ENCODE results near the gene S100A8. TPM values are rescaled to one million over a fixed set of nuclear protein-coding genes. Genes with fewer than 3 reads are reported as not detected.

S100A8 gene
- total RNA-seq, 3 donors from 2014 or later = 3.4 to 90.6 (median 22.4) TPM

DNA sequence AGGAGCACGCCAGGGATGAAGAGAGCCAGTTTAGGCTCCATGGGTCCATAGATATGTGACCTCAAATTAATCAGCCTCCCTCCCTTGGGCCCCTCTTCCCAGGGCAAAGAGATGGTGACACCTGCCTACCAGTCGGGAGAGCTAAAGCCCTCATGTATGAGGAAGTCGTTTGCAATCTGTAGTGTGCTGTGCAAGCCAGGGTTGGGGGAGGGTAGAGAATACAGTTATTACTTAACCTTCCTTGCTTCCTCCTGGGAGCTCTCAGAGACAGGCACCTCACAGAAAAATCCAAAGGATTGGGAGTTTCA lies 46.2 kb downstream of the S100A8 start:
- H3K4me3 ChIP-seq = no peak overlapping the region
- H3K36me3 ChIP-seq (ENCODE audit: low read depth) = no peaks in the 10 kb centered on the region
- intact Hi-C loops (cut with DNase I, micrococcal nuclease) = no loop called here
- TF ChIP-seq, protein P1, sequence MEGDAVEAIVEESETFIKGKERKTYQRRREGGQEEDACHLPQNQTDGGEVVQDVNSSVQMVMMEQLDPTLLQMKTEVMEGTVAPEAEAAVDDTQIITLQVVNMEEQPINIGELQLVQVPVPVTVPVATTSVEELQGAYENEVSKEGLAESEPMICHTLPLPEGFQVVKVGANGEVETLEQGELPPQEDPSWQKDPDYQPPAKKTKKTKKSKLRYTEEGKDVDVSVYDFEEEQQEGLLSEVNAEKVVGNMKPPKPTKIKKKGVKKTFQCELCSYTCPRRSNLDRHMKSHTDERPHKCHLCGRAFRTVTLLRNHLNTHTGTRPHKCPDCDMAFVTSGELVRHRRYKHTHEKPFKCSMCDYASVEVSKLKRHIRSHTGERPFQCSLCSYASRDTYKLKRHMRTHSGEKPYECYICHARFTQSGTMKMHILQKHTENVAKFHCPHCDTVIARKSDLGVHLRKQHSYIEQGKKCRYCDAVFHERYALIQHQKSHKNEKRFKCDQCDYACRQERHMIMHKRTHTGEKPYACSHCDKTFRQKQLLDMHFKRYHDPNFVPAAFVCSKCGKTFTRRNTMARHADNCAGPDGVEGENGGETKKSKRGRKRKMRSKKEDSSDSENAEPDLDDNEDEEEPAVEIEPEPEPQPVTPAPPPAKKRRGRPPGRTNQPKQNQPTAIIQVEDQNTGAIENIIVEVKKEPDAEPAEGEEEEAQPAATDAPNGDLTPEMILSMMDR (IDR thresholded peaks at IDR 0.05) = no peak
- no peaks in the 10 kb centered on the region for H3K4me1 ChIP-seq (ENCODE audit: low read depth)
- peak; percentile 73 for ATAC-seq
- no peak for DNase-seq
- H3K9me3 ChIP-seq = no peaks in the 10 kb centered on the region

DNA sequence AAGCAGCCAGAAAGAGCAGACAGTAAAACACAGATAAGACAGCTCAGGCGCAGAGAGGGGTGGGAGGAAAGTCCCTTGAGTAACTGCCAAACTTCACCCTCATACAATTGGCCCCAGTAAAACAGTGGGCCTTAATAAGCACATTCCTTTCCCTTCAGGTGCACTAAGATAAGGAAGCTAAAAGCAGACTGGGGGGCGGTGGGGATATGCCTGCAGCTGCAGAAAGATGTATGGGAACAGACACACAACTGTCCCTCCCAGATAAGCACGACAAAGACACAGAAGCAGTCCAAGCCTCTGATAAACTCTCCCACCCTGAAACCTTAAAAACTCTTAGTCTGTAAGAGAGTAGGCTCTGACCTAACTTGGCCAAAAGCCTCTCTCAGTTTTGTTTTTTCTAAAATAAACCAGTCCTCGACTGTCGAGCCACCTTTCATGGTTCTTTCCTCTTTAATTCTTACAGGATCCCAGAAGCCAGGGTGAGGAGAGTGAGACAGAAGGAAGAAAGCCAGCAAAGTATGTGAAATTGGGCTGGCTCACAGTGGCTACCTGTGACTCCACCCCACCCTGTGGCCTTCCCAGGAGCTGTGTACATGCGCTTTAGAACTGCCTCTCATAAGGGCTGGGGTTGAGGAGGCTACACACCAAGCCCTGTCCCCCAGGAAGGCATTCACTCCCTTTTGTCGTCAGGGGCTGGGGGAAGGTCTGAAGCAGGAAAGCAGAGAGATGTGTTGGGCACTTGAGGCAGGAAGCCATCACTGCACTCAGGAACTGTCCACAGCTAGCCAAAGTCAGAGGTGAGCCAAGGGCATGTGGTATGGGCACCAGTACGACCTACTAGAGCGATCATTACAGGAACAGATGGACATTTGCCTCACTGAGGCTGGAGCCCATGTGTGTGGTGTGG lies 46.8 kb downstream of the S100A8 start:
- TF ChIP-seq, protein P1 (IDR thresholded peaks at IDR 0.05) = no peak
- no peaks in the 10 kb centered on the region for H3K4me1 ChIP-seq (ENCODE audit: low read depth)
- intact Hi-C loops (cut with DNase I, micrococcal nuclease) = no loop called here
- DNase-seq (no peak), ATAC-seq (peak; percentile 23)
- H3K4me3 ChIP-seq = no peak overlapping the region
- H3K9me3 ChIP-seq = no peaks in the 10 kb centered on the region
- no peaks in the 10 kb centered on the region for H3K36me3 ChIP-seq (ENCODE audit: low read depth)

- intact Hi-C loops (cut with DNase I, micrococcal nuclease) = no loop called here
- ATAC-seq (peak; percentile 21), DNase-seq (no peak)
- TF ChIP-seq, protein P1 (IDR thresholded peaks at IDR 0.05) = no peak
- Histone ChIP-seq H3K4me3 (no peak overlapping the region), H3K9me3 (no peaks in the 10 kb centered on the region), H3K36me3 (ENCODE audit: low read depth) (no peaks in the 10 kb centered on the region), H3K4me1 (ENCODE audit: low read depth) (no peaks in the 10 kb centered on the region)
These were observed 47.7 kb downstream of the S100A8 start for GRCh38 chr1:153343040-153343681.

- Histone ChIP-seq H3K36me3 (ENCODE audit: low read depth) (no peaks in the 10 kb centered on the region), H3K9me3 (no peaks in the 10 kb centered on the region), H3K4me3 (no peak overlapping the region), H3K4me1 (ENCODE audit: low read depth) (no peaks in the 10 kb centered on the region)
- ATAC-seq = no peak
- TF ChIP-seq, protein P1 (IDR thresholded peaks at IDR 0.05) = no peak
- intact Hi-C loops (cut with DNase I, micrococcal nuclease) = no loop called here
- no peak for DNase-seq
These were observed 48.7 kb downstream of the S100A8 start for GRCh38 chr1:153342178-153342577.

GRCh38 chr1:153341431-153341934 lies 49.4 kb downstream of the S100A8 start:
- intact Hi-C loops (cut with DNase I, micrococcal nuclease) = no loop called here
- H3K9me3 ChIP-seq = no peaks in the 10 kb centered on the region
- no peaks in the 10 kb centered on the region for H3K4me1 ChIP-seq (ENCODE audit: low read depth)
- H3K36me3 ChIP-seq (ENCODE audit: low read depth) = no peaks in the 10 kb centered on the region
- ATAC-seq (no peak), DNase-seq (no peak)
- H3K4me3 ChIP-seq = no peak overlapping the region
- TF ChIP-seq, protein P1 (IDR thresholded peaks at IDR 0.05) = no peak
